Caco-2 (cell line): ENCODE results near the gene PPT2. TPM values are rescaled to one million over a fixed set of nuclear protein-coding genes. Genes with fewer than 3 reads are reported as not detected.

Experiments
- BruUV-seq: library from RNA; stranded (reverse); fragments of 400-500 nt; replicated peaks from 2 replicates; lab custom pipeline; 2021; lab: Mats Ljungman, UMichigan
- CTCF ChIA-PET: fragments of 300-600 bp; sonication (Branson Sonifier 250); formaldehyde crosslinking; loops from one replicate; lab custom pipeline; 2022; ENCODE audit warnings: antibody characterized with exemption; lab: Charles Lee
- POLR2A ChIA-PET: fragments of 300-600 bp; sonication (Branson Sonifier 250); formaldehyde crosslinking; loops from one replicate; lab custom pipeline; 2022; ENCODE audit warnings: antibody characterized with exemption; lab: Charles Lee
- DNase-seq, 2 experiments: peaks; one replicate each; pipeline versions ENCODE4 v3.0.0 to v3.0.0-alpha.2; 2020 to 2022
- H3K27me3 ChIP-seq: replicated peaks from 2 replicates; pipeline ENCODE4 v1.6.0; 2011; ENCODE audit warnings: low read length; ENCODE audit not compliant: control insufficient read depth, insufficient read depth
- H3K36me3 ChIP-seq: 2 replicates; pipeline ENCODE4 v1.5.1; 2011; ENCODE audit warnings: low read length; ENCODE audit not compliant: control insufficient read depth, insufficient read depth
- H3K4me1 ChIP-seq: fragments of 250-450 bp; sonication (Bioruptor Pico); 2 replicates; pipeline ENCODE4 v1.5.1; 2020; ENCODE audit warnings: mild to moderate bottlenecking
- H3K4me3 ChIP-seq: 2 replicates; pipeline ENCODE4 v1.5.1; 2011; ENCODE audit warnings: low read depth, mild to moderate bottlenecking, control low read depth, low read length
- H3K9me3 ChIP-seq: fragments of 250-450 bp; sonication (Bioruptor Pico); 2 replicates; pipeline ENCODE4 v1.5.1; 2020; ENCODE audit warnings: mild to moderate bottlenecking, moderate library complexity
- H3K27ac Mint-ChIP-seq: one replicate; pipeline ENCODE4 v1.8.0; 2022; ENCODE audit warnings: mixed read lengths; ENCODE audit not compliant: unreplicated experiment
- H3K27me3 Mint-ChIP-seq: one replicate; pipeline ENCODE4 v1.8.0; 2022; ENCODE audit warnings: mixed read lengths; ENCODE audit not compliant: insufficient read depth, unreplicated experiment
- H3K36me3 Mint-ChIP-seq: one replicate; pipeline ENCODE4 v1.8.0; 2022; ENCODE audit warnings: mild to moderate bottlenecking, mixed read lengths; ENCODE audit not compliant: insufficient read depth, unreplicated experiment
- H3K4me1 Mint-ChIP-seq: one replicate; pipeline ENCODE4 v1.8.0; 2022; ENCODE audit warnings: low read depth, mixed read lengths; ENCODE audit not compliant: unreplicated experiment
- H3K4me3 Mint-ChIP-seq: one replicate; pipeline ENCODE4 v1.8.0; 2022; ENCODE audit warnings: mild to moderate bottlenecking, moderate library complexity, mixed read lengths; ENCODE audit not compliant: unreplicated experiment
- H3K9me3 Mint-ChIP-seq: one replicate; pipeline ENCODE4 v1.8.0; 2022; ENCODE audit warnings: mixed read lengths; ENCODE audit not compliant: unreplicated experiment
- CTCF ChIP-seq, 2 experiments: fragments of 200-600 bp in 1 of 2; IDR thresholded peaks; 1 replicate in 1 of 2; 2 replicates in 1 of 2; pipeline versions ENCODE4 v1.5.1 to v1.8.0; 2011 to 2022; ENCODE audit warnings: antibody characterized with exemption in 1 of 2, control low read depth in 1 of 2, inconsistent platforms in 1 of 2, low read depth in 1 of 2, low read length in 1 of 2, mild to moderate bottlenecking in 1 of 2, moderate library complexity in 1 of 2; ENCODE audit not compliant: insufficient read depth in 1 of 2, severe bottlenecking in 1 of 2, unreplicated experiment in 1 of 2
- intact Hi-C: fragments of 100-400 bp; cut with micrococcal nuclease; formaldehyde crosslinking; loops from one replicate; pipeline ENCODE4 v1.10.0; 2022; ENCODE audit not compliant: unreplicated experiment
- total RNA-seq: library from RNA; stranded (reverse); gene quantifications from 2 replicates; pipeline ENCODE4 v1.2.3, GENCODE V29; 2022

The PPT2 gene
- total RNA-seq, 1 experiment from 2014 or later = 80.8 TPM

GRCh38 chr6:32194388-32194787, 40.4 kb downstream of the PPT2 start:
- Mint-ChIP-seq H3K4me1 (peaks cover 16% of the 10 kb centered on the region), H3K36me3 (peaks cover 19% of the 10 kb centered on the region), H3K9me3 (no peaks in the 10 kb centered on the region), H3K27me3 (no peaks in the 10 kb centered on the region), H3K27ac (peak overlapping the region; percentile 99), H3K4me3 (peak overlapping the region; percentile 94)
- TF ChIP-seq CTCF (IDR thresholded peaks at IDR 0.05; ENCODE audit: insufficient read depth in 1 of 2, low read depth in 1 of 2, low read length in 1 of 2, severe bottlenecking in 1 of 2, unreplicated experiment in 1 of 2) = no peak
- no TSS peak for BruUV-seq
- peaks cover 15% of the 10 kb centered on the region for H3K4me1 ChIP-seq
- intact Hi-C loops = loop anchor here (2.0 to 10.0 kb wide), 2 partner anchors 76 to 770 kb away; partner anchors contain the start of gene BRD2
- POLR2A ChIA-PET = no interaction called here
- H3K36me3 ChIP-seq = no peaks in the 10 kb centered on the region
- no peak overlapping the region for H3K4me3 ChIP-seq
- H3K27me3 ChIP-seq = no peaks in the 10 kb centered on the region
- H3K9me3 ChIP-seq = no peaks in the 10 kb centered on the region
- DNase-seq = no peak
- CTCF ChIA-PET = no interaction called here

- peak; percentile 45 to 52 for DNase-seq
- intact Hi-C loops = loop anchor here (1.0 to 10.0 kb wide), 4 partner anchors 18 to 770 kb away; partner anchors contain the start of genes BRD2 and PPT2
Measured at GRCh38 chr6:32194825-32195651, 41.1 kb downstream of the PPT2 start.

More at GRCh38 chr6:32194825-32195651, 41.1 kb downstream of the PPT2 start:
- H3K4me3 ChIP-seq = peak overlapping the region; percentile 43
- peaks cover 16% of the 10 kb centered on the region for H3K4me1 Mint-ChIP-seq
- peaks cover 16% of the 10 kb centered on the region for H3K36me3 Mint-ChIP-seq
- no peaks in the 10 kb centered on the region for H3K27me3 Mint-ChIP-seq
- no peaks in the 10 kb centered on the region for H3K27me3 ChIP-seq
- no peaks in the 10 kb centered on the region for H3K9me3 ChIP-seq
- H3K36me3 ChIP-seq = no peaks in the 10 kb centered on the region
- peaks cover 15% of the 10 kb centered on the region for H3K4me1 ChIP-seq
- ChIA-PET POLR2A (interaction anchor here (0.5 to 1.5 kb wide), 14 partner anchors 8 to 1005 kb away, joined by 3 to 29 read pairs (median 6); partner anchors contain the start of genes AGPAT1, ATF6B, FKBPL and NEU1), CTCF (interaction anchor here (0.5 to 1.7 kb wide), 22 partner anchors 11 to 777 kb away, joined by 3 to 24 read pairs (median 4); partner anchors contain the start of genes ATF6B, FKBPL, PRRT1 and RNF5)
- peak; percentile 39 to 46 for TF ChIP-seq CTCF (IDR thresholded peaks at IDR 0.05; ENCODE audit: insufficient read depth in 1 of 2, low read depth in 1 of 2, low read length in 1 of 2, severe bottlenecking in 1 of 2, unreplicated experiment in 1 of 2)
- H3K27ac Mint-ChIP-seq = peak overlapping the region; percentile 99
- peak overlapping the region; percentile 94 for H3K4me3 Mint-ChIP-seq
- no peaks in the 10 kb centered on the region for H3K9me3 Mint-ChIP-seq
- TSS peak; percentile 99 for BruUV-seq
